ENCODE measurements around the gene RPL28. TPM values are rescaled to one million over a fixed set of nuclear protein-coding genes. Genes with fewer than 3 reads are reported as not detected.
"Not testable (repeated sequence)": the region's sequence is repeated elsewhere in the genome, so short reads cannot be mapped to it uniquely, and the experiment has no call there.

Gene RPL28
- total RNA-seq, 1 donor from 2014 or later = 1,343 TPM

GRCh38 chr19:55410168-55410567 is 24.4 kb downstream of the RPL28 start:
- H3K27ac ChIP-seq = no peak overlapping the region
- H3K4me3 ChIP-seq = no peak overlapping the region
- TF ChIP-seq, protein P1, sequence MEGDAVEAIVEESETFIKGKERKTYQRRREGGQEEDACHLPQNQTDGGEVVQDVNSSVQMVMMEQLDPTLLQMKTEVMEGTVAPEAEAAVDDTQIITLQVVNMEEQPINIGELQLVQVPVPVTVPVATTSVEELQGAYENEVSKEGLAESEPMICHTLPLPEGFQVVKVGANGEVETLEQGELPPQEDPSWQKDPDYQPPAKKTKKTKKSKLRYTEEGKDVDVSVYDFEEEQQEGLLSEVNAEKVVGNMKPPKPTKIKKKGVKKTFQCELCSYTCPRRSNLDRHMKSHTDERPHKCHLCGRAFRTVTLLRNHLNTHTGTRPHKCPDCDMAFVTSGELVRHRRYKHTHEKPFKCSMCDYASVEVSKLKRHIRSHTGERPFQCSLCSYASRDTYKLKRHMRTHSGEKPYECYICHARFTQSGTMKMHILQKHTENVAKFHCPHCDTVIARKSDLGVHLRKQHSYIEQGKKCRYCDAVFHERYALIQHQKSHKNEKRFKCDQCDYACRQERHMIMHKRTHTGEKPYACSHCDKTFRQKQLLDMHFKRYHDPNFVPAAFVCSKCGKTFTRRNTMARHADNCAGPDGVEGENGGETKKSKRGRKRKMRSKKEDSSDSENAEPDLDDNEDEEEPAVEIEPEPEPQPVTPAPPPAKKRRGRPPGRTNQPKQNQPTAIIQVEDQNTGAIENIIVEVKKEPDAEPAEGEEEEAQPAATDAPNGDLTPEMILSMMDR (IDR thresholded peaks at IDR 0.05) = no peak
- H3K36me3 ChIP-seq = no peaks in the 10 kb centered on the region
- H3K27me3 ChIP-seq = no peaks in the 10 kb centered on the region
- no peaks in the 10 kb centered on the region for H3K9me3 ChIP-seq
- DNase-seq (no peak), ATAC-seq (no peak)
- peaks cover 16% of the 10 kb centered on the region for H3K4me1 ChIP-seq
- intact Hi-C loops (cut with DNase I) = no loop called here

DNA sequence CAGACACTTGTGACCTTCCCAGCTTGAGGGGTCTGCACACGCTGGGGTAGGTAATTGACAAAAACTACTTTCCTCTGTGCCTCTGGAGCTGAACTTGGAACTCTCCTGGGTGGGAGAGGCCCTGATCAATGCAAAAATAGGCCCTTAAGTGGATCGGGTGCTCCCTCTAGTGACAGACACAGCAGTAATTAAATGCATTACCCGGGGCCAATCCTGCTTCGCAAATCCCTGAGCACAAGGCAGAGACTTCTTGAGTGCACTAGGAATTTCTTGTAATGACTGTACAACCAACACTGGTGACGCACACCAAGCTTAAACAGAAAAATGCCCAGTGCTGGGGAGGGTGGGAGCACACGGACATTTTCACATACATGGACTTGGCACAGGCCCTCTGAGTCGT is 32.5 kb downstream of the RPL28 start:
- H3K9me3 ChIP-seq = no peaks in the 10 kb centered on the region
- no peaks in the 10 kb centered on the region for H3K4me1 ChIP-seq
- DNase-seq (no peak), ATAC-seq (peak; percentile 90)
- intact Hi-C loops (cut with DNase I) = no loop called here
- no peak overlapping the region for H3K4me3 ChIP-seq
- no peak overlapping the region for H3K27ac ChIP-seq
- H3K36me3 ChIP-seq = no peaks in the 10 kb centered on the region
- TF ChIP-seq, protein P1 (IDR thresholded peaks at IDR 0.05) = peak; percentile 69
- H3K27me3 ChIP-seq = no peaks in the 10 kb centered on the region

- no peaks in the 10 kb centered on the region for H3K36me3 ChIP-seq
- DNase-seq (no peak), ATAC-seq (no peak)
- H3K27ac ChIP-seq = no peak overlapping the region
- no peaks in the 10 kb centered on the region for H3K4me1 ChIP-seq
- intact Hi-C loops (cut with DNase I) = no loop called here
- TF ChIP-seq, protein P1 (IDR thresholded peaks at IDR 0.05) = no peak
- H3K4me3 ChIP-seq = no peak overlapping the region
- H3K9me3 ChIP-seq = no peaks in the 10 kb centered on the region
- peaks cover 4% of the 10 kb centered on the region for H3K27me3 ChIP-seq
Measured at GRCh38 chr19:55419103-55419502, 33.4 kb downstream of the RPL28 start.

GRCh38 chr19:55419624-55420236 is 34.0 kb downstream of the RPL28 start:
- Histone ChIP-seq H3K27me3 (peaks cover 4% of the 10 kb centered on the region), H3K4me1 (no peaks in the 10 kb centered on the region), H3K9me3 (no peaks in the 10 kb centered on the region), H3K27ac (no peak overlapping the region), H3K36me3 (no peaks in the 10 kb centered on the region), H3K4me3 (no peak overlapping the region)
- TF ChIP-seq, protein P1 (IDR thresholded peaks at IDR 0.05) = no peak
- intact Hi-C loops (cut with DNase I) = no loop called here
- DNase-seq (no peak), ATAC-seq (peak; percentile 17)

- H3K4me1 ChIP-seq; H3K36me3 ChIP-seq; H3K27ac ChIP-seq; intact Hi-C loops (cut with DNase I); ATAC-seq; H3K9me3 ChIP-seq; DNase-seq; H3K4me3 ChIP-seq; H3K27me3 ChIP-seq: not testable (repeated sequence)
Measured at GRCh38 chr19:55421281-55421680, 35.5 kb downstream of the RPL28 start.

- H3K36me3 ChIP-seq = no peaks in the 10 kb centered on the region
- ATAC-seq (no peak), DNase-seq (no peak)
- TF ChIP-seq, protein P1 (IDR thresholded peaks at IDR 0.05) = no peak
- H3K27me3 ChIP-seq = peaks cover 11% of the 10 kb centered on the region
- H3K27ac ChIP-seq = no peak overlapping the region
- no peak overlapping the region for H3K4me3 ChIP-seq
- H3K4me1 ChIP-seq = no peaks in the 10 kb centered on the region
- no peaks in the 10 kb centered on the region for H3K9me3 ChIP-seq
- intact Hi-C loops (cut with DNase I) = no loop called here
Measured at GRCh38 chr19:55423225-55424005, 37.7 kb downstream of the RPL28 start.
